ENCODE data around the gene MED4.
"Not testable (repeated sequence)": the region's sequence is repeated elsewhere in the genome, so short reads cannot be mapped to it uniquely, and the experiment has no call there.

Gene MED4

DNA sequence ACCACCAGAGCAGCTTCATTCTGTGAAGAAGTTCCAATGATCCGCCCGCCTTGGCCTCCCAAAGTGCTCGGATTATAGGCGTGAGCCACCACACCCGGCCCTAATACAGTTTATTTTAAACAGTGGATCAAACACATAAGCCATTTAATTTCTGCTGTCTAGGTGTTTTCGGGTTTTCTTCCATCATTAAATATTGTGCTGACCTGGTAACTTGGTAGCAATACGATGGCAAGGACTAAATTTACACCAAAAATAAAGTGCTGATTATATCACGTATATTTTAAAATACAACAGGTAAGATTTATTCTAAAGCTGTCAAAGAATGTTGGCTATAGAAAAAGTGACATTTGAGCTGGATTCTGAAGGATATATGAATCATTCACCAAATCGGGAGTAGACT is 1.3 kb downstream of the MED4 start:
- DNase-seq, result no peak

DNA sequence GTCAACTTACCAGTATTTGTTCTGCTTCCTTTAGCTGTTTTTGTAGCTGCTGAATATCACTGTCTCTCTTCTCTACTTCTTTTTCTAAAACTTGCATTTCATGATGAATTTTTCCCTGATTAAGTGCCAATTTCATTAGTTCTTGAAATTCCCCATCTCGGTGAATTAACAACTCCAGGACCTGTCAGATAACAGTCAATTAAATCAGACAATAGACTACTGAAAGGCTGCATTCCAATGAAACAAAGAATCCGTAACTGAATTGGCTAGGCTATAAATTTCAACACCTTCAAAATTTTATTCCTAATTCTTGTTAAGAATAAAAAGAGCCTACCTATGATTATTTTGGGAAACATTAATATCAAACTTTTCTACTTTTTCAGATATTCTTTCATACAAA is 8.6 kb downstream of the MED4 start:
- DNase-seq, result no peak

DNA sequence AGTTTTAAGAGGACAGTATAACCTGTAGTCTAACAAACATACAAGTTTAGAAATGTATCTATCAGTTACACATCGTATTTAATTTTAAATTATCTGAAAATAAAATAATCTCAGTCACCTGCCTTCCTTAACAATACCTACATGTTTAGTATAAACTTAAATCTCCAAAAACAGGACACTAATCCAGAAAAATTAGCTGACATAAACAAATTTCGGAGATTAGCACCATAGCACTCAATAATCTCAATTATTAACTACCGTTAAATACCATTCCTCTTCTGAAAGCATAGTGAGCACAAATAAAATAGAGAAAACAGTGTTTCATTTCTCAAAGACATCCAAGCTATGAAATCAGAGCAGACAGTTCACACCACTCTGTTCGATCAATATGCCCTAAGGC is 13.2 kb downstream of the MED4 start:
- no peak for DNase-seq

DNA sequence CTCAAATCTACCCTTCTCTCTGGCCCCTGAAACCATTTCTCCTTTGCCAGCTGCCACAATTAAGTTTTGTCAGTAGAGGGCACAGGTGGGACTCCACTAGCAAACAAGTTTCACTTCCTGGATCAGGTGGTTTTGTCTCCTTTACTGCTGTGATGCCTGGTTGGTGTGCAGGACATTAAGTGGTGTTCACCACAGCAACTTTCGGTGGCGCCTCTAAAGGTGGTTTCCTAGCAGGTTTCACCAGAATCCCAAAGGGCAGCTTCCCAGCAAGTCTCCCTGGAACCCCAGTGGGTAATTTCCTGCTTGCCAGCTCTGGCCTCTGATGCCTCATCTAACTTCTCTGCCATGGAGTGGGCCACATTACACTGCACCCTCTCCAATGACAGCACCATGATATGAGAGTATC is 16.6 kb downstream of the MED4 start:
- DNase-seq, result peak; percentile 56

DNA sequence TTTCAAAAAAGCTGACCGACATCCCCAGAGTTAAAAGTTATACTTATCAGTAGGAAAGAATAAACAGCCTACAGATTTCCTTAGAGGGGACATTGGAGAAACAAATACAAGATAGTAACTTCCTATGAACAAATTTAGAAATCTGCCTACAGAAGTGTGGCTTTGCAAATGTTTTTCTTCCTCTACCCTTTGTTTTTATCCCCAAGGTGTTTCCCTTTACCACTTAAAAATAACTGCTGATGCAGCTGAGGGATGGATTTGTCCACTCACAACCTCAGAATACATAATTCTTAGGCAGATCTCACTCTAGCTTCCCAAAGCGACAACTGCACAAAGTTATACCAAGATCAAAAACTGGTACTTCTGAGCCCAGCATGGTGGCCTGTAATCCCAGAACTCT is 20.9 kb downstream of the MED4 start:
- no peak for DNase-seq

DNA sequence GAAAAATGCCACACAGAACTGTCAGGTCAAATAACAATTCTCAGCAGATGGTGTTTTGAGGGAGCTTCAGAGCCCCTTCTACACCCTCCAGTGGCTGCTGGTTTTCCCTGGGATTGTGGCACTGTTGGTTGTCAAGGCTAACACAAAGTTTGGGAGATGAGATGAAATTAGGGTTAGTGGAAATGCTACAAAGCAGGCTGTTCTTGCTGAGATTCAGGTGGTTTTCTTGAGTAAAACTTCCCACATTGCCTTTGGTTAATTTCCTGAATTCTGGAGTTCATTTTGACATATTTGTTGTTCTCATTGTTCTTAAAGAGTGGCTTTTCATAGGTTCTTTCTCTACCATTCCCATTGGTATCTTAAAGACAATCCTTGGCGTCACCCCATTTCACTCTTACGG is 22.1 kb downstream of the MED4 start:
- DNase-seq, result no peak

DNA sequence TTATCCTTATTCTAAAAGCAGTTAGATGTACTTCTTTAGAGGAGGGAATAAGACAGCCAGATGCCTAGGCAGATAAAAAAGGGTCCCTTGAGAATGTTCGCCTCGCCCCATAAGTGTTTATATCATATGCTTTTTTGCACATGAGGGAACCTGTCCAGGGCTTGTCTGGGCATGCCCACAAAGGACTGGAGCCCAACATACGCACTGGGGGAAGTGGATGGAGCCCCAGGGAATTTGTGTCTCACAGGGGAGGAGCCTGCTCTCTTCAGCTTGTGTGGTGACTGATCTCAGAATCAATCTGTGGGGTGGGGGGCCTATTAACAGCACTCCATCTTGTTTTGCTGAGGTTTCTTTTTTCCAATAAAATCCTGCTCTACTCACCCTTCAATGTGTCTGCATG is 22.6 kb downstream of the MED4 start:
- DNase-seq, result no peak

DNA sequence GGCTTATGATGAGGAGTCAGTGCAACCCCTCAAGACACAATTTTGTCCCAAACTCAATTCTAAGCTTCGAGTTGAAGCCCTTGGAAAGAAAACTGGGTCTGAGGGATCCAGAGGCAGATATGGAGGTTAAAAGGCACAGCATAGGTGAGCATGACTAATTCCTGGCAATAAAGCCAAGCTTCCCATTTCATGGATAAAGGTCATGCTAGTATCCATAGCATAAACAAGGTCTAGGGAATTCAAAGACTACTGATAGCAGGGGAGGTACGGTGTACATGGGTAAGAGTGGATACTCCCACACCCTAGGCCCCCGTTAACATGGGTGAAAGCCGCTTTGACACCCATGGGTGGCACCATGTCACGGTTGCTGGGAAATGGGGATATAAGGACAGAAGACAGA is 24.0 kb downstream of the MED4 start:
- DNase-seq, result no peak

DNA sequence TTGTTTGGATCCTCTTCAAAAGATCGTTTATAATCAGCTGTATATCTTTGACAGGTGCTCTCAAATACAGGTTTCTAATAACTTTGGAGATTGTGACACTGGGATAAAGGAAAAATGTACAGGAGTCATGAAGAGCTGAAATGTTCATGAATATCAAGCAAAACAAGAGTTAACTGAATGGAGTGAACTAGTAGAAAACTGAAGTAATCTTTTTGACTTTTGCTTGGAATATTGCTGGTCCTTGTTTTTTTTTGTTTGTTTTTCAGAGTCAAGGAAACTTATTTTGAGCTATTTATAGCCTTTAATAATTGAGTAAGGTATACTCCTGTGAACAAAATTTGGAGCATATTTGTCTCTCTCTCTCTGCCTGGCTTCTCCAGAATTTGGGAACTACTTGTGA is 25.3 kb downstream of the MED4 start:
- no peak for DNase-seq

DNA sequence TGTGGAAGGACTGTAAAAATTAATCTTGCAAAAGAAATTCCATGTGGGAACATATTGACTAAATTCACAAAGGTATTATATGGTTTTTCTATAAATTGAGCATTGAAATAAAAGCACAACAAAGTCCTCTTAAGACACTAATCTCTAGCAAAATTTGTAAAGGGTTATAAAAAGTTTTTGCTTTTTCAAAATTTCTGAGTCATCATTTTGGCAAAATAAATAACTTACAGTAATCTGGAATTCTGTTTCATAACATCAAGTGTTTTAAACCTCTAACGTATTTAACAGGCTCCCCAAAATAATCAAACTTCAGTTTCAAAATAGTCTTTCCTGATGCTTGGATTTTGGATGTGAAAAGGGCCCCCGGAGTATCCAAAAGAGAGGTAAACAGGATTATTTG is 26.0 kb downstream of the MED4 start:
- DNase-seq, result no peak

DNA sequence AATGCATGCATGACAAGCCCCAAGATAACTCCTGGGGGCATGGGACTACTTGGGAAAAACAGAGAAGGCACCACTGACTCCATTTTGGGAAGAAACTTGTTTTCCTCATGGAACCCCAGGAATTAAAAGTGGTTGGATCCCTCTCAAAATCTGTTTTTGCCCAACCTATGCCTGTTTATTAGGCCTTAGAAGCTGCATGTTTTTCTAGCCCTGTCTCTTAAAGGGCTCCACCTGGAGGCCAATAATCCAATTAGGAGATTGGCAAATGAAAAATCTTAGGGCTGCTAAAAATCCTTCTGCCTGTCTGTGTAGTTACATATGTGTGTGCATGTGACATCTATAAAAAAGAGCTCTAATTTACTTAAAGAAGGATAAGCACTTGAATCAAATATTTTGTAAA is 26.9 kb downstream of the MED4 start:
- peak; percentile 54 for DNase-seq

DNA sequence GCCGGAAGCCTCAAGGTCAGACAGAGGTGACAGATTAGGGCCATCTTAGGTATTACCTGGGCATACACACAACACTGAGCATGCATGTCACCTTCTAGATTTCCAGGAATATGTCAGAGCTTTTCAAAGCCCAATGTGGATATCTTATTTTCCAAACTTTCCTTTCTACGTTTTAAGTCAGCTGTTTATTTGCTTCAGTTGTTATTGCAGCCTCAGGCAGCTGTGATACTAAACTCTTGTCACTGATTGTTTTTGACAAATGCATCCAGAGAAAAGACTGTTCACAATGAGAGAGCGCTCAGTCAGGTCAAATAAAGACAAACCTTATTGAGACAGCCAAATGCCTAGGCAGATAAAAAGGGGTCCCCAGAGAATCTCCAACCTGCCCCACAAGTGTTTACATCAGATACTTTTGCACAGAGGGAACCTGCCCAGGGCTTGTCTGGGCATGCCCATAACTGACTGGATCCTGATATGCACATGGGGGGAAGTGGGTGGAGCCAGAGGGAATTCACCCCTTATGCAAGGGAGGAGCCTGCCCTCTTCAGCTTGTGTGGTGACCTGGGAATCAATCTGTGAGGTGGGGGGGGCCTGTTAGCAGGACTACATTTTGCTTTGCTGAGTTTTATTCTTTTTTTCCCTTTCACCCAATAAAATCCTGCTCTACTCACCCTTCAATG is 28.5 kb downstream of the MED4 start:
- DNase-seq, result peak; percentile 94

DNA sequence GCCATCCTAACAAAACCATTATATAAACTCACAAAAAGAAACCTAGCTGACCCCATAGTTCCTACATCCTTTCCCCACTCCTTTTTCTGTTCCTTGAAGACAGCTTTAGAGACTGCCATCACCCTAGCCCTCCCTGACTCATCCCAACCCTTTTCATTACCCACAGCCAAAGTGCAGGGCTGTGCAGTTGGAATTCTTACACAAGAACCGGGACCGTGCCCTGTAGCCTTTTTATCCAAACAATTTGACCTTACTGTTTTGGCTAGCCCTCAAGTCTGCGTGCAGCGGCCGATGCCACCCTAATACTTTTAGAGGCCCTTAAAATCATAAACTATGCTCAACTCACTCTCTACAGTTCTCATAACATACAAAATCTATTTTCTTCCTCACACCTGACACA is 35.0 kb downstream of the MED4 start:
- not testable (repeated sequence) for DNase-seq

DNA sequence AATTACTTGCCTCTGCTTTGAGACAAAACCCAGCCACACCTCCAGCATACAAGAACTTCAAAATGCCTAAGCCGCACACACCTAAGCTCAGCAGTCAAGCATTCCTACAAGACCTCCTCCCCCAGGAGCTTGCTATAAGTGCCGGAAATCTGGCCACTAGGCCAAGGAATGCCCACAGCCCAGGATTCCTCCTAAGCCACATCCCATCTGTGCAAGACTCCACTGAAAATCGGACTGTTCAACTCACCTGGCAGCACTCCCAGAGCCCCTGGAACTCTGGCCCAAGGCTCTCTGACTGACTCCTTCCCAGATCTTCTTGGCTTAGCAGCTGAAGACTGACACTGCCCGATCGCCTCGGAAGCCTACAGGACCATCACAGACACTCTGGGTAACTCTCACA is 36.4 kb downstream of the MED4 start:
- not testable (repeated sequence) for DNase-seq

DNA sequence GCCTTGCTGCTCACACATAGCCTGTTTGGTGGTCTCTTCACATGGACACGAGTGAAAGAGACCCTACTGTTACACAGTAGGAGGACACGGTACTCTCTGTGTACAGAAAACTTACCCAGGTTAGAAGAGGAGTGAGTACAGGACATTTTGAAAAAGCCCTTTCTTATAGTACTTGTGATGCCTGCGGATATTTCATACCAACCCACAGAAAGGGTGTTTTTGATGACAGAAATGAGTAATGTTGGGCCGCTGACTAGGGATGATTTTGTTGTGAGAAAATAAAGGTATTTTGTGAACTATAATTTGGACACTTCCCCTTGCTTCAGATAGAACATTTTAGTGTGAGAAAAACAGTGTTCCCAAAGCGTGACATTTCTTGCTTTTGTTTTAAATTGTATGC is 39.2 kb downstream of the MED4 start:
- no peak for DNase-seq

DNA sequence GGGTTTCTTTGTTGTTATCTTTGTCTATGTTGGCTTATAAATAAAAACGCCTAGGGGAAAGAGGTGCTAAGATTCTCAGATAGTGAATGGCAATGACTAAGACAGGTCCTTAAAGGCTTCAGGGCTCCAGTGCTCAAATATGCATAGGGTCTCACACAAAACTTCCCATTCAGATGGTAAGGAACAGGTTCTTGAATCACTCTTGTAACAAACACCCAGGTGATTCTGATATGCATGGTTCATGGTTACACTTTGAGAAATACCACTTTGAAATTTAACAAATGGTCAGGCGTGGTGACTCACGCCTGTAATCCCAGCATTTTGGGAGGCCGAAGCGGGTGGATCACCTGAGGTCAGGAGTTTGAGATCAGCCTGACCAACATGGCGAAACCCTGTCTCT is 40.3 kb downstream of the MED4 start:
- DNase-seq, result no peak

DNA sequence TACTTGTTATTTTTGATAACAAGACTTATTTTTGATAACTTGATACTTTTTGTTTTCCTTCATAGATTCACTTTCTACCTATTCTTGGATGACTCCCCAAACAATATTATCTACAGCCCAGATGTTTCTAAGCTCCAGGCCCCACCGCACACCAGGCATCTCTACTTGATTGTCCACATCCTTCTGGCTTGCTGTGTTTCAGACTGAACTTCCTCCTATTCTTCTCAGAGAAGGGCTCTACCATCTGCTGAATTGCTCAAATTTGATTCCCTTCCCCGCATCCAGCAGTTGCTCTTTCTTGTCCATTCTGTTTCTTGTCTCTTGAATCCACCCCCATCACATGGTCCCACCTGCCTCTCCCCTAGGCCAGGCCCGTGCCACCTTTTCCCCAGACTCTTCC is 44.4 kb downstream of the MED4 start:
- no peak for DNase-seq

DNA sequence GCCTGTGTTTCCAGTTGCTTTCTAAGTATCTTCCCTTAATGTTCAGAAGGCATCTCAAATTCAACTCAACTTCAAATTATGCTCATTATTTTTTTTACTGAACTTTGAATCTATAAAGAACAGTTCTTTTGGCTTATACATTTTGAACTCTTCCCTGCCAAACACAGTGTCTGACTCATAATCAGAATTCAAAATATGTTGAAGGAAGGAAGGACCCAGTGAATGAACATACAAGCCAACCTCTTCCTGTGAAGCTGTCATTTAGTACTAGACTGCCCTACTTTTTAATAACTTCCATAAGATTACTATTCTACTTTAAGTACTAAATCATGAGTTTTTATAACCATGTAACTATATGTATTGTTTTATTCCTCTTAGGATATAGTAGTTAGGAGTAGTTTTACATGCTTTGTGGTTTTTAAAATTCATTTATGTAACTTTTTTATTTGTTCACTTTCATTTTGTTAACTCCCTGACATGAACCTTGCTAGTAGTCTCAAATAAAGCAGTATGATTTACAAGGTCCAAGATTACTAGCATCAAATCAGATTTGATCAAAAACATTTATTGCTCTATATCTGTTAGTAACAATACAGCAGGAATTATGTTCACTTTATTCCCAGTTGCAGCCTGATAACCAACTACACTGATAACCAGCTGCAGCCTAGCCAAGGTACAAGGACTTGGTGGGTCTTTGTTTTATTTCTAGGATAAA is 51.0 kb downstream of the MED4 start:
- no peak for DNase-seq

DNA sequence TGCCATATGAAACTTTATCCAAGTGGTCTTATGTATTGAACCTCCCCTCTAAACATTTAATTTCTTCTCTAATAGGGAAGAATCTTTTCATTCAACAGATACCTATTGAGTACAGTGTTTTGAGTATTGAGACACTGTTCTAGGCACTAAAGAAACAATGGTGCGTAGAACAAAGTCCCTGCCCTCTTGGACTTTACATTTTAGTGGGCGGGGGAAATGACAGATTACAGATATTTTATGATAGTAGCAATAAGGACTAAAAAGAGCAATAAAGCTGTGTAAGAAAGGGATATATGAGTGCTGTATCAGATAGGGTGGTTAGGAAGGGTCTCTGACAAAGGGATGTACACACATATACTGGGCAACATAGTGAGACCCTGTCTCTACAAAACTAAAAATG is 52.0 kb downstream of the MED4 start:
- DNase-seq, result no peak

DNA sequence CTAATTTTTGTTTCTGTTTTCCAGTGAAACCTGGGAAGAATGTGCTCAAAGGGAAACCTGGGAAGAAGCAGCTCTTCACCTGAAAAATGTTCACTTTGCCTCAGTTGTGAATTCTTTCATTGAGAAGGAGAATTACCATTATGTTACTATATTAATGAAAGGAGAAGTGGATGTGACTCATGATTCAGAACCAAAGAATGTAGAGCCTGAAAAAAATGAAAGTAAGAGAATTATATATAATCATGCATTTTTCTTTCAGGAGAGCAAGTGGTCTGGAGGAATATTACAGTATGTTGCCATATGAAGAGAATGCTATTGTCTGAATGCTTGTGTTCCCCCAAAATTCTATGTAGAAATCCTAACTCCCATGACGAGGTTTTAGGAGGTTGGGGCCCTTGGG is 54.0 kb downstream of the MED4 start:
- no peak for DNase-seq

DNA sequence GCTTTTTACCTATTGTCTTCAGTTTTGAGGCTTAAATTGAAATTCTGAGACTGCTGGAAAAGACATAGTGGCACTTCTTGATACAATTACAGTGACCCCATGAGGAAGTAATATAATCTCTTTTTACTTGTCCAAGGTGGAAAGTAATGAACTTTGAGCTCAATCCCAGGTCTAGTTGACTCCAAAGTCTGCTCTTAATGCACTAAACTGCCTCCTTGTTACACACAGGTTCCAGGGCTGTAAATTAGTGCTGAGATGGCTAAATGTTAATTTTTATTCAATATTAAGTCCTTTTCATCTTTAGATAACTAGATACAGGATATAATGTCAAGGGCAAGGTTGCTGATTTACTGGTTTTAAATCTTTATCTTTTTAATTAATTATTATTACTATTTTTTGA is 54.9 kb downstream of the MED4 start:
- no peak for DNase-seq

DNA sequence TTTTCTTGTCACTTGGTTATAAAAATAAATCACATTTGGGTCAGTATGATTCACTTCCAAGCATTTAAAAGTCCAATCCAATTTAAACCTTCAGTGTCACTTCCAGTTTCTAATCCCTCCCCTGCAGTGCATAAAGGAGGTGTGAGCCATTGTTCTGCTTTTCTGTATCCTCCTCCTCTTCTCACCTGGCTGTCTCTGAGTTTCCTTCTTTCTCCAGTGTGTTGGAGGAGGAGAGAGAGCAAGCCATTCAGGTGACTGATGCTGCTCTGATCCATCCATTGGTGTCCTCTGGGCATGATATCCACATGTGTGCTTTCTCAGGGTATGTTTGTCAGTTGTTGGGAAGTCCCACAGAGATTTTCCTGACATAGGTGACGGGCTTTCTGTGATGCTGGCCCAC is 56.1 kb downstream of the MED4 start:
- DNase-seq, result no peak

DNA sequence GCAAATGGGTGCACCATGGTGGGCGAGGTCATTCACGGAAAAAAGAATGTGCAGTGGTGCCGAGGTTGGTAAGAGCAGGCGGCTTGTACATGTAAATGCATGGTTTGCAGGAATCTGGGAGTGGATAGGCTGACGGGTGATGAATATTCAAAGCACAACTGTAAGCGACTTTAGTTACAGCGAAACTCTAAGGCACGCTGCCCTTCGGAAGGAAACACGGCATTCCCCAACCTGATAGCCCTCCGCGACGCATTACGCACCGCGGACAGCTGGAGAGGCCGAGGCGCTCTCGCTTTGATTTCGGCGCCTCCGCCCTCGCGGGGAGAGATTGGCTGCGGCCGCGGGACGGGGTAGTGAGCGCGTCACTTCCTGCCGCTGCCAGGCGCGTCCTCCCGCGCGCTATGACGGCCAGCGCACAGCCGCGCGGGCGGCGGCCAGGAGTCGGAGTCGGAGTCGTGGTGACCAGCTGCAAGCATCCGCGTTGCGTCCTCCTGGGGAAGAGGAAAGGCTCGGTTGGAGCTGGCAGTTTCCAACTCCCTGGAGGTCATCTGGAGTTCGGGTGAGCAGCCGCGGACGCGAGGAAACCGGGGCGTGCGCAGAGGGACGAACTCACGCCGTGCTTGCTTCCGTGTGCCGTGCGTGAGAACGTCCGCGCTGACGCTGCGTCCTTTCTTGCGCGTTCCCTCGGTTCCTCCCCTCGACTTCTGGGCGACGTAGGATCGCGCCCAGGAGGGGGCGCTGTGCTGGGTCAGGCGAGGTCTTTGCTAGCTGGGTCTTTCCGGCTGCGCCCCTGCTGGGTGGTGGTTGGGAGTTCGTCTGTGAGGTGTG is 57.3 kb downstream of the MED4 start, which contains the start of gene NUDT15:
Gene NUDT15, plus strand, starts transcription at position 381 of the 828 bp plus-strand sequence. Its CDS starts 21 bp downstream, at position 402.
- peak; percentile 96 for DNase-seq

DNA sequence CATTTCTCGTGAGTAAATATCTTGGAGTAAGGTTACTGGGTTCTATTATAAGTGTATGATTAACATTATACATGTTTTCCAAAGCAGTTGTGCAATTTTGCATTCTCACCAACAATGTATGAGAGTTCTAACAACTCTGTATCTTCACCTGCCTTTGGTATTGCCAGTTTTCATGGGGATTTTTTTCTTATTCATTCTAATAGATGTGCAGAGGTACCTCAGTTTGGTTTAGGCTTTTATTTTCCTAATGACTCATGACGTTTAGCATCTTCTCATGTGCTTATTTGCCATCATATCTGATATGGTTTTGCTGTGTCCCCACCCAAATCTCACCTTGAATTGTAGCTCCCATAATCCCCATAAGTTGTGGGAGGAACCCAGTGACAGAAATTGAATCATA is 65.0 kb downstream of the MED4 start:
- DNase-seq, result no peak

Measured in hematopoietic multipotent progenitor cell treated with erythropoietin and hydrocortisone succinate and interleukin-3 and kit ligand, for 8 days (in vitro differentiated cells).